Muscle layer of duodenum (tissue), 2 donors: ENCODE data around the gene ATXN7L1.

Experiments used
- H3K27ac ChIP-seq: one replicate; pipeline ENCODE4 v1.7.0; 2013; ENCODE audit warnings: mild to moderate bottlenecking, low read length
- H3K27me3 ChIP-seq: one replicate; pipeline ENCODE4 v1.7.0; 2013; ENCODE audit warnings: low read depth, mild to moderate bottlenecking, control low read depth, low read length
- H3K36me3 ChIP-seq, 2 donors: one replicate each; pipeline ENCODE4 v1.7.0; 2013; ENCODE audit warnings: low read length in 2 of 2, control low read depth in 1 of 2, mild to moderate bottlenecking in 1 of 2; ENCODE audit not compliant: insufficient read depth in 2 of 2, control insufficient read depth in 1 of 2
- H3K4me1 ChIP-seq, 2 donors: one replicate each; pipeline ENCODE4 v1.7.0; 2013; ENCODE audit warnings: low read length in 2 of 2, mild to moderate bottlenecking in 2 of 2, control low read depth in 1 of 2, moderate library complexity in 1 of 2; ENCODE audit not compliant: insufficient read depth in 2 of 2, control insufficient read depth in 1 of 2
- H3K4me3 ChIP-seq, 2 donors: one replicate each; pipeline ENCODE4 v1.7.0; 2013; ENCODE audit warnings: low read length in 2 of 2, low read depth in 1 of 2, mild to moderate bottlenecking in 1 of 2
- H3K9me3 ChIP-seq, 2 donors: one replicate each; pipeline ENCODE4 v1.7.0; 2013; ENCODE audit warnings: low read length in 2 of 2, control low read depth in 1 of 2, mild to moderate bottlenecking in 1 of 2; ENCODE audit not compliant: control insufficient read depth in 1 of 2
- donor health status: healthy.

The ATXN7L1 gene

DNA sequence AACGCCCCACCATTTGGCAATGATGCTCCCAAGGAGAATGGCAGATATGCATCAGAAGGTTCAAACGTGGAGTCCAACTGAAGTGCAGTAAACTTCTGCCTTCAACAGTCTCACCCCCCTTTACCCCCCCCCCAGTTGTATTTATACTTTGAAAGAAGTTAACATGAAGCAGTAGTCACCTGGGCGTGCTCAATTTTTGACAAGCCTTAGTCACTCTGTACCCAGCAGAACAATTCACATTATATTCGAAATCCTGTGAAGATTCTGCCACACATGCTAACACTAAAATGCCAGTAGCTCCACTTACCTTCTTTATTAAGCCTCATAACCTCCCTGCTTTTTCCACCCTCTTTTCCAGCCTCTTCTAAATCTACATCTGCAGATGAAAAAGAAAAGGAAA lies 894 bp downstream of the ATXN7L1 start:
- Histone ChIP-seq H3K27me3 (no peaks in the 10 kb centered on the region), H3K4me1 (peaks cover 4 to 15% of the 10 kb centered on the region in 2 donors), H3K36me3 (no peaks in the 10 kb centered on the region), H3K27ac (peak overlapping the region; percentile 93), H3K4me3 (peak overlapping the region; percentile 74 to 93), H3K9me3 (no peaks in the 10 kb centered on the region)

GRCh38 chr7:105874055-105874454 lies 2.3 kb downstream of the ATXN7L1 start:
- Histone ChIP-seq H3K36me3 (no peaks in the 10 kb centered on the region), H3K27me3 (no peaks in the 10 kb centered on the region), H3K9me3 (no peaks in the 10 kb centered on the region), H3K4me3 (no peak overlapping the region), H3K4me1 (peaks cover 4 to 13% of the 10 kb centered on the region in 2 donors), H3K27ac (no peak overlapping the region)

- Histone ChIP-seq H3K27me3 (no peaks in the 10 kb centered on the region), H3K9me3 (no peaks in the 10 kb centered on the region)
Measured at GRCh38 chr7:105872491-105872890, 3.9 kb downstream of the ATXN7L1 start.

GRCh38 chr7:105871142-105871541 lies 5.3 kb downstream of the ATXN7L1 start:
- Histone ChIP-seq H3K36me3 (no peaks in the 10 kb centered on the region), H3K27me3 (no peaks in the 10 kb centered on the region), H3K9me3 (no peaks in the 10 kb centered on the region), H3K4me3 (no peak overlapping the region), H3K4me1 (peaks cover 4 to 9% of the 10 kb centered on the region in 2 donors), H3K27ac (no peak overlapping the region)

More at GRCh38 chr7:105872491-105872890, 3.9 kb downstream of the ATXN7L1 start:
- Histone ChIP-seq H3K36me3 (no peaks in the 10 kb centered on the region), H3K4me3 (no peak overlapping the region), H3K27ac (no peak overlapping the region), H3K4me1 (peaks cover 4 to 9% of the 10 kb centered on the region in 2 donors)

- no peak overlapping the region for H3K27ac ChIP-seq
- H3K4me1 ChIP-seq: no peaks in the 10 kb centered on the region
- H3K9me3 ChIP-seq: no peaks in the 10 kb centered on the region
- no peaks in the 10 kb centered on the region for H3K36me3 ChIP-seq
- H3K4me3 ChIP-seq: no peak overlapping the region
- no peaks in the 10 kb centered on the region for H3K27me3 ChIP-seq
Measured at GRCh38 chr7:105866102-105866801, 10.1 kb downstream of the ATXN7L1 start.

DNA sequence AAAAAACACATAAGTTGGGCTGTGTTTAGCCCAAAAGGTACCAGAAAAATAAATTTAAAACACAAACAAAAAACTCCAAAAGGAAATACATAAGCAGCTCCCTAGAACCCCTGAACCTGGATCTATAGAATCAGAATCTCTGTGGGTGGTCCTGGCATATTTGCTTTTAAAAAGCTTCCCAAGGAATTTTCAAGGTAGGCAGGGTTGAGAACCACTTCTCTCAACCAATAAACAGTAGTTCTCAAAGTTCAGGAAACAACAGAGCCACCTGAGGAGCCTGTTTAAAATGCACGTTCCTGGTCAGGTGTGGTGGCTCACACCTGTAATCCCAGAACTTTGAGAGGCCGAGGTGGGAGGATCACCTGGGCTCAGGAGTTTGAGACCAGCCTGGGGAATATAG lies 12.5 kb downstream of the ATXN7L1 start:
- H3K27me3 ChIP-seq: no peaks in the 10 kb centered on the region
- no peak overlapping the region for H3K27ac ChIP-seq
- no peaks in the 10 kb centered on the region for H3K36me3 ChIP-seq
- H3K4me1 ChIP-seq: no peaks in the 10 kb centered on the region
- no peak overlapping the region for H3K4me3 ChIP-seq
- H3K9me3 ChIP-seq: no peaks in the 10 kb centered on the region

- H3K27me3 ChIP-seq: no peaks in the 10 kb centered on the region
- no peak overlapping the region for H3K27ac ChIP-seq
- H3K9me3 ChIP-seq: no peaks in the 10 kb centered on the region
- H3K36me3 ChIP-seq: no peaks in the 10 kb centered on the region
- no peaks in the 10 kb centered on the region for H3K4me1 ChIP-seq
- H3K4me3 ChIP-seq: no peak overlapping the region
Measured at GRCh38 chr7:105862770-105863169, 13.6 kb downstream of the ATXN7L1 start.

DNA sequence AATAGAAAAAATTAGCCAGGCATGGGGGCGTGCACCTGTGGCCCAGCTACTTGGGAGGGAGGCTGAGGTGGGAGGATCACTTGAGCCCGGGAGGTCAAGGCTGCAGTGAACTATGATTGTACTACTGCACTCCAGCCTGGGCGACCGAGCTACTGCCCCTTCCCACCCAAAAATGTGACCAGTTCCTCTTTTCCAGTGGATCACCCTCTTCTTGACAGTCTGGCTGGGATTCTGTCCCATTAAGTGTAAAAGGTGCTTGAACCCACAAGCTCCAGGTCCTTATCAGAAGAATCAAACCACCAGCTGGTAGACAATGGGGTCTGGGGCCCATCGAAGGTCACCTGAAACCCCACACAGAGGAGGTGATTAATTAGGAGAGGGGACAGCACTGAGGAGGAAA lies 14.1 kb downstream of the ATXN7L1 start:
- no peaks in the 10 kb centered on the region for H3K4me1 ChIP-seq
- H3K36me3 ChIP-seq: no peaks in the 10 kb centered on the region
- no peak overlapping the region for H3K27ac ChIP-seq
- no peak overlapping the region for H3K4me3 ChIP-seq
- no peaks in the 10 kb centered on the region for H3K27me3 ChIP-seq
- H3K9me3 ChIP-seq: no peaks in the 10 kb centered on the region

DNA sequence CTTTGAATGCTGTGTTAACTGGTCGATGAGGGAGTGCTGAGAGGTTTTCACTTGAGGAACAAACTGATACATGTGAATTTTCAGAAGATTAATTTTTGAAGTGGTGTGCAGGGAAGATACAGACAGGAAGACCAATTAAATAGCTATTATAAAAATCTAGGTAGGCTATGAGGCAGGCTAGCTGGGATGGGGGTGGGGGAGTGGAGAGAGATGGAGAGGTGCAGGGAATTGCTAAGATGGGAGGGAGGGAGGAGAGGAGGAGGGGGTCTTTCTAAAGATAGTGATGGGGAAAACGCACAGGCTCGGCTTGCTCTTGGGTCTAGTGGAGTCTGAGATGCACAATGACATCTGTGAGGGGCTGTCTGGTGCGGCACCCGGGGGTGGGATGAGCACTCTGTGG lies 15.2 kb downstream of the ATXN7L1 start:
- Histone ChIP-seq H3K4me1 (no peaks in the 10 kb centered on the region), H3K36me3 (no peaks in the 10 kb centered on the region), H3K4me3 (no peak overlapping the region), H3K27me3 (no peaks in the 10 kb centered on the region), H3K9me3 (no peaks in the 10 kb centered on the region), H3K27ac (no peak overlapping the region)

- no peak overlapping the region for H3K27ac ChIP-seq
- no peaks in the 10 kb centered on the region for H3K36me3 ChIP-seq
- no peaks in the 10 kb centered on the region for H3K4me1 ChIP-seq
- H3K27me3 ChIP-seq: no peaks in the 10 kb centered on the region
- no peak overlapping the region for H3K4me3 ChIP-seq
- H3K9me3 ChIP-seq: no peaks in the 10 kb centered on the region
Measured at GRCh38 chr7:105860793-105861192, 15.6 kb downstream of the ATXN7L1 start.

DNA sequence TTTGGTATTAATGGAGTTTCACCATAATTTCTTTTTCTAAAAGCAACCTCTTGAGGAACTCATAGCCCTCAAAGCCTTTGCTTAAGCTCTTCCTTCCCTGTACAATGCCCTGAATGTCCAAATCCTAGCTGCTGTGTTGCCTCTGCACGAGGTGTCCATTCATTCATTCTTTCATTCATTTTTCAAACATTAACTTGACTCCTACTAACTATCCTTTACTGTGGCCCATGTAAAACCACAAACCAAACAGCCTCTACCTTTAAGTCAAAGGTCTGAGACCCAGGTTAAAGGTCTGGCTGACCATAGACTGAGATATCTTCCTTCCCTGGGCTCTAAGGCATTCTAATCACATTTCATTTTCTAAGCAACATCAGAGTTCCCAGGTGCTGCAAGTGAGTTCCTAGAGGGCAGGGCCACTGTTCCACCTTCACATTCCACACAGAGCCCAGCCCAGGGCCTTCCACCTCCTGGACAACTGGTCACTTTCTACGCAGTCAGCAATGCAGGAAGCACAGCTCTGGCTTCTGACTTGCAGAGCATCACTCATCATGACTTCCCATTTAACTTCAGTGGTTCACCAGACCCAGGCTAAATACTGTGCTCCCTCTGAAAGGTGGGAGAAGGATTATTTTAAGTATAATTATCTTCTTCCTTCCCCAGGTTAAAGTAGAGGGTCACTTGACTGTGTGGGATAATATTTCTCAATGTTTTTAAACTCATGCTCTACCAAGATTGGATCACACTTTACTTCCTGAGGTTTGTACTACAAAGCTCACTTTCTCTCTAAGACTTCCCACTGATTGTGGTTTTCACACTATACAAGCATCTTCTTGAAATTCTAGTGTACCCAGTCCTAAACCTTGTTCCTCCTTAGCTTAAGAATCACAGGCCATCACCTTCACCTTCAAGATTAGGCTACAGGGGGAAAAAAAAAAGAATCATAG lies 19.1 kb downstream of the ATXN7L1 start:
- Histone ChIP-seq H3K27ac (no peak overlapping the region), H3K4me3 (no peak overlapping the region), H3K4me1 (peaks cover 0 to 9% of the 10 kb centered on the region in 2 donors), H3K36me3 (no peaks in the 10 kb centered on the region), H3K9me3 (no peaks in the 10 kb centered on the region), H3K27me3 (no peaks in the 10 kb centered on the region)
